K562 (cell line): ENCODE results near the gene FETUB. TPM values are rescaled to one million over a fixed set of nuclear protein-coding genes. Genes with fewer than 3 reads are reported as not detected.
"Not testable (repeated sequence)": the region's sequence is repeated elsewhere in the genome, so short reads cannot be mapped to it uniquely, and the experiment has no call there.

Experiments
- ATAC-seq: fragments of 200-7000 bp; cut with Tn5 transposase; 3 replicates; pipeline ENCODE4 v1.9.1; 2020; ENCODE audit warnings: moderate library complexity
- BruUV-seq: library from RNA; stranded (reverse); fragments of 400-500 nt; replicated peaks from 2 replicates; lab custom pipeline; 2021; lab: Mats Ljungman, UMichigan
- CTCF ChIA-PET: fragments of 300-600 bp; formaldehyde crosslinking; extraction: SDS; loops from one replicate; lab custom pipeline; 2021; ENCODE audit warnings: low intra/inter-chr PET ratio; lab: Yijun Ruan, JAX
- POLR2A ChIA-PET: fragments of 300-600, 350-650 bp; sonication (Branson Sonifier 250); formaldehyde crosslinking; extraction: SDS; loops from one replicate; lab custom pipeline; 2021; ENCODE audit warnings: antibody characterized with exemption, inconsistent platforms; lab: Yijun Ruan, JAX
- DNase-seq, 4 experiments: peaks; one replicate each; pipeline versions ENCODE4 v3.0.0 to v3.0.0-alpha.2; 2011 to 2018; ENCODE audit warnings: low spot score in 3 of 4, mixed read lengths in 3 of 4; ENCODE audit errors: extremely low read depth in 1 of 4
- FAIRE-seq: peaks from 2 replicates; lab custom pipeline; 2011; peaks lifted over from hg19 to GRCh38; lab: Jason Lieb, UNC
- H2AFZ ChIP-seq: 2 replicates; pipeline ENCODE4 v1.6.0; 2011; ENCODE audit warnings: low read depth, low read length, control low read depth, inconsistent platforms
- H3K27ac ChIP-seq: fragments of 200-600 bp; 3 replicates; pipeline ENCODE4 v1.8.0; 2011; ENCODE audit warnings: low read depth, mild to moderate bottlenecking, control low read depth, inconsistent platforms, low read length, moderate library complexity, mixed read lengths; ENCODE audit errors: extremely low read depth
- H3K27me3 ChIP-seq, 2 experiments: fragments of 300-600 bp in 1 of 2; 2 replicates in 1 of 2; 3 replicates in 1 of 2; pipeline versions ENCODE4 v1.6.0 to v1.8.0; 2011; ENCODE audit warnings: inconsistent platforms in 2 of 2, low read length in 2 of 2, mild to moderate bottlenecking in 1 of 2, mixed read lengths in 1 of 2, moderate library complexity in 1 of 2; ENCODE audit not compliant: control insufficient read depth in 2 of 2, insufficient read depth in 2 of 2
- H3K36me3 ChIP-seq: fragments of 300-600 bp; 3 replicates; pipeline ENCODE4 v1.8.0; 2011; ENCODE audit warnings: mild to moderate bottlenecking, low read length, inconsistent platforms; ENCODE audit not compliant: control insufficient read depth, insufficient read depth
- H3K4me1 ChIP-seq, 2 experiments: fragments of 200-600 bp in 1 of 2; replicated peaks in 1 of 2; 2 replicates in 1 of 2; 3 replicates in 1 of 2; pipeline versions ENCODE4 v1.5.1 to v1.8.0; 2011; ENCODE audit warnings: inconsistent platforms in 2 of 2, low read length in 2 of 2, mild to moderate bottlenecking in 1 of 2, mixed read lengths in 1 of 2, moderate library complexity in 1 of 2; ENCODE audit not compliant: control insufficient read depth in 2 of 2, insufficient read depth in 2 of 2
- H3K4me2 ChIP-seq: 2 replicates; pipeline ENCODE4 v1.6.1; 2011; ENCODE audit warnings: low read length, control low read depth, inconsistent platforms, mixed read lengths; ENCODE audit not compliant: insufficient read depth
- H3K4me3 ChIP-seq: fragments of 200-600 bp; sonication (generic), shearing (Covaris generic); 2 replicates; pipeline ENCODE4 v1.5.1; 2016; ENCODE audit warnings: control low read depth, inconsistent platforms
- H3K79me2 ChIP-seq: fragments of 200-600 bp; 3 replicates; pipeline ENCODE4 v1.8.0; 2011; ENCODE audit warnings: low read length, inconsistent platforms; ENCODE audit not compliant: control insufficient read depth, insufficient read depth
- H3K9ac ChIP-seq, 2 experiments: 2 replicates each; pipeline versions ENCODE4 v1.6.0 to v1.6.1; 2011; ENCODE audit warnings: low read depth in 2 of 2, low read length in 2 of 2, control low read depth in 1 of 2, inconsistent platforms in 1 of 2, mild to moderate bottlenecking in 1 of 2, mixed read lengths in 1 of 2; ENCODE audit not compliant: insufficient read depth in 1 of 2
- H3K9me1 ChIP-seq: one replicate; pipeline ENCODE4 v1.6.0; 2011; ENCODE audit warnings: inconsistent platforms, mild to moderate bottlenecking, low read length, moderate library complexity; ENCODE audit not compliant: control insufficient read depth, insufficient read depth
- H3K9me3 ChIP-seq: replicated peaks from 2 replicates; pipeline ENCODE4 v1.5.1; 2011; ENCODE audit warnings: low read depth, low read length, inconsistent platforms; ENCODE audit not compliant: control insufficient read depth, insufficient read depth
- H4K20me1 ChIP-seq: replicated peaks from 2 replicates; pipeline ENCODE4 v1.6.1; 2011; ENCODE audit warnings: low read length, inconsistent platforms, mixed read lengths; ENCODE audit not compliant: control insufficient read depth, insufficient read depth
- ADNP ChIP-seq: fragments of 200-800 bp; sonication (Bioruptor generic); IDR thresholded peaks from 2 replicates; pipeline ENCODE4 v1.6.1; 2016; ENCODE audit warnings: missing genetic modification characterization, missing compliant biosample characterization
- HDAC2 ChIP-seq: fragments of 450-650 bp; IDR thresholded peaks from 2 replicates; pipeline ENCODE4 v1.6.1; 2016; ENCODE audit warnings: mild to moderate bottlenecking
- SMARCA5 ChIP-seq: fragments of 450-650 bp; IDR thresholded peaks from 2 replicates; pipeline ENCODE4 v1.6.1; 2016
- WGBS: fragments of 100-300 bp; shearing (Covaris generic); methylation state at CpG from one replicate; pipeline ENCODE4 v1.1.6; 2016; ENCODE audit warnings: low coverage, mixed read lengths; ENCODE audit not compliant: insufficient coverage; ENCODE audit errors: missing lambda C conversion rate; 5-methylcytosine and 5-hydroxymethylcytosine counted together
- in situ Hi-C: fragments of 300-500 bp; cut with MboI; formaldehyde crosslinking; loops from 4 replicates; pipeline ENCODE4 v1.15.0; 2018; ENCODE audit warnings: inconsistent platforms, mixed read lengths
- intact Hi-C: fragments of 100-400 bp; cut with micrococcal nuclease; formaldehyde crosslinking; loops from 2 replicates; pipeline ENCODE4 v1.14.2; 2022
- polyA plus RNA-seq, 8 experiments: library from polyadenylated mRNA; depleted of rRNA in 4 of 8; stranded (reverse) in 5 of 8; unstranded in 3 of 8; fragments of >200 nt; fragmentation: Nextera tagmentation in 2 of 8; fragmentation: Illumina TruSeq in 1 of 8; extraction: Ambion mirVana in 2 of 8; extraction: Trizol in 1 of 8; gene quantifications; 2 replicates each; pipeline versions ENCODE4 v1.2.1 to v1.2.3, GENCODE V29; 2011 to 2014; ENCODE audit warnings: inconsistent platforms in 1 of 8, missing spikeins in 1 of 8
- total RNA-seq, 7 experiments: library from RNA; depleted of rRNA in 6 of 7; stranded (reverse); fragments of >200 nt in 6 of 7; fragmentation: Illumina TruSeq in 2 of 7; extraction: Trizol in 2 of 7; gene quantifications; 2 replicates each; pipeline versions ENCODE4 v1.2.1 to v1.2.3, GENCODE V29; 2011 to 2021; ENCODE audit warnings: low replicate concordance in 1 of 7
- TF ChIP-seq, protein P1 (sequence below): fragments of 450-650 bp; formaldehyde crosslinking; IDR thresholded peaks from 2 replicates; pipeline ENCODE4 v1.4.0; 2022; ENCODE audit warnings: missing genetic modification characterization

FETUB gene
- total and polyA plus RNA-seq, 9 of the 15 experiments (the other 6 are each of a cell fraction or from before 2014, with no cell fraction given), result not detected

DNA sequence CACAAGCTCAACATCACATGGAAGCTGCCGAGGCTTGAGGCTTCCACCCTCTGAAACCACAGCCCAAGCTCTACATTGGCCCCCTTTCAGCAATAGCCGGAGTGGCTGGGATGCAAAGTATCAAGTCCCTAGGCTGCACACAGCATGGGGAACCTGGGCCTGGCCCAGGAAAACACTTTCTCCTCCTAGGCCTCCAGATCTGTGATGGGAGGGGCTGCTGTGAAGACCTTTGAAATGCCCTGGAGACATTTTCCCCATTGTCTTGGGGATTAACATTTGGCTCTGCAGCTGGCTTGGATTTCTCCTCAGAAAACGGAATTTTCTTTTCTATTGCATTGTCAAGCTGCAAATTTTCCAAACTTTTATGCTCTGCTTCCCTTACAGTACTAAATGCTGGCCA is 43.8 kb downstream of the FETUB start:
- CTCF ChIA-PET, result no interaction called here
- H3K4me3 ChIP-seq, result no peak overlapping the region
- H3K4me2 ChIP-seq, result no peak overlapping the region
- H3K27ac ChIP-seq, result no peak overlapping the region
- peaks cover 5 to 22% of the 10 kb centered on the region in 2 experiments; a peak in 4 of 5 replicates for H3K27me3 ChIP-seq
- H4K20me1 ChIP-seq, result no peaks in the 10 kb centered on the region
- H3K36me3 ChIP-seq, result no peaks in the 10 kb centered on the region
- POLR2A ChIA-PET, result no interaction called here
- H3K4me1 ChIP-seq, result no peaks in the 10 kb centered on the region; a peak in 1 of 5 replicates
- BruUV-seq, result no TSS peak
- intact Hi-C loops (no loop called here), in situ Hi-C loops (no loop called here)
- no peak overlapping the region for H3K9ac ChIP-seq
- DNase-seq (no peak), ATAC-seq (no peak), FAIRE-seq (no peak)
- H3K9me3 ChIP-seq, result peaks cover 3% of the 10 kb centered on the region; the same call in 1 of the 2 replicates
- WGBS, result 10% methylated on average over 3 of the region's 3 CpGs
- TF ChIP-seq ADNP (tag) (no peak), SMARCA5 (no peak), HDAC2 (no peak)
- TF ChIP-seq, protein P1, sequence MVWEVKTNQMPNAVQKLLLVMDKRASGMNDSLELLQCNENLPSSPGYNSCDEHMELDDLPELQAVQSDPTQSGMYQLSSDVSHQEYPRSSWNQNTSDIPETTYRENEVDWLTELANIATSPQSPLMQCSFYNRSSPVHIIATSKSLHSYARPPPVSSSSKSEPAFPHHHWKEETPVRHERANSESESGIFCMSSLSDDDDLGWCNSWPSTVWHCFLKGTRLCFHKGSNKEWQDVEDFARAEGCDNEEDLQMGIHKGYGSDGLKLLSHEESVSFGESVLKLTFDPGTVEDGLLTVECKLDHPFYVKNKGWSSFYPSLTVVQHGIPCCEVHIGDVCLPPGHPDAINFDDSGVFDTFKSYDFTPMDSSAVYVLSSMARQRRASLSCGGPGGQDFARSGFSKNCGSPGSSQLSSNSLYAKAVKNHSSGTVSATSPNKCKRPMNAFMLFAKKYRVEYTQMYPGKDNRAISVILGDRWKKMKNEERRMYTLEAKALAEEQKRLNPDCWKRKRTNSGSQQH (CRISPR knock-in tag), result no peak
- no peak overlapping the region for H2AFZ ChIP-seq
- no peaks in the 10 kb centered on the region for H3K9me1 ChIP-seq
- no peaks in the 10 kb centered on the region for H3K79me2 ChIP-seq

DNA sequence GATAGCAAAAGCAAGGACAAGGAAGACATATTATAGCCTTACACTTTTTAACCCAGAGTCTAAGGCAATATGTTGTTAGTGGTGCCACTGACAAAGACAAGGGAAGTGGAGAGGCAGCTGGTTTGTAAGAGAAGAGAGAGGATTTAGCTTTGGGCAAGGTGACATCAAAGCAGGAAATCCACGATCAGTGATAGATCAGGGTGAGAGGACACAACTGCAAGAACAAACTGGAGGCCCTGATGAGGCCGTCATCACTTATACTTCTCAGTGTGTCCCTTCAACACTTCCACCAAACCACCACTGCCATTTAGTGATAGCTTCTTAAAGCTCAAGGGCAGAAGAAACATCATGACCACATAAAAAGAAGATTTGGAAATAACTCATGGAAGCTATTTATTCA is 46.3 kb downstream of the FETUB start:
- H4K20me1 ChIP-seq, H3K9me3 ChIP-seq, FAIRE-seq, H3K4me1 ChIP-seq, H3K9me1 ChIP-seq, H2AFZ ChIP-seq, intact Hi-C loops, ATAC-seq, DNase-seq, H3K36me3 ChIP-seq, H3K27ac ChIP-seq, H3K4me3 ChIP-seq, H3K4me2 ChIP-seq, BruUV-seq, in situ Hi-C loops, H3K9ac ChIP-seq, H3K79me2 ChIP-seq: not testable (repeated sequence)
- POLR2A ChIA-PET, result interaction anchor here (1.6 kb wide), 1 partner anchor 98 kb away, joined by 4 read pairs; no protein-coding TSS in a partner anchor
- WGBS, result 14% methylated on average over 2 of the region's 2 CpGs
- peaks cover 5 to 13% of the 10 kb centered on the region in 2 experiments; a peak in 3 of 5 replicates for H3K27me3 ChIP-seq
- CTCF ChIA-PET, result interaction anchor here (0.6 kb wide), 1 partner anchor 593 kb away, joined by 3 read pairs; no protein-coding TSS in a partner anchor
